Muscle layer of colon (tissue), 2 donors: ENCODE measurements around the gene PFKP.

Experiments used
- H3K27ac ChIP-seq: one replicate; pipeline ENCODE4 v1.7.0; 2013; ENCODE audit warnings: low read depth, mild to moderate bottlenecking, low read length, moderate library complexity
- H3K27me3 ChIP-seq, 2 donors: one replicate each; pipeline ENCODE4 v1.7.0; 2013; ENCODE audit warnings: low read length in 2 of 2, mild to moderate bottlenecking in 2 of 2; ENCODE audit not compliant: insufficient read depth in 2 of 2, control insufficient read depth in 1 of 2
- H3K36me3 ChIP-seq: one replicate; pipeline ENCODE4 v1.7.0; 2013; ENCODE audit warnings: mild to moderate bottlenecking, low read length; ENCODE audit not compliant: insufficient read depth
- H3K4me1 ChIP-seq: one replicate; pipeline ENCODE4 v1.7.0; 2013; ENCODE audit warnings: mild to moderate bottlenecking, low read length; ENCODE audit not compliant: insufficient read depth
- H3K4me3 ChIP-seq, 2 donors: one replicate each; pipeline ENCODE4 v1.7.0; 2013; ENCODE audit warnings: low read length in 2 of 2, low read depth in 1 of 2, mild to moderate bottlenecking in 1 of 2, moderate library complexity in 1 of 2
- H3K9ac ChIP-seq: one replicate; pipeline ENCODE4 v1.7.0; 2013; ENCODE audit warnings: low read length
- H3K9me3 ChIP-seq: one replicate; pipeline ENCODE4 v1.7.0; 2013; ENCODE audit warnings: mild to moderate bottlenecking, low read length
- donor health status: abdominal sarcoma.
- donor health status: Adenocarcinoma of cecum.

The PFKP gene

DNA sequence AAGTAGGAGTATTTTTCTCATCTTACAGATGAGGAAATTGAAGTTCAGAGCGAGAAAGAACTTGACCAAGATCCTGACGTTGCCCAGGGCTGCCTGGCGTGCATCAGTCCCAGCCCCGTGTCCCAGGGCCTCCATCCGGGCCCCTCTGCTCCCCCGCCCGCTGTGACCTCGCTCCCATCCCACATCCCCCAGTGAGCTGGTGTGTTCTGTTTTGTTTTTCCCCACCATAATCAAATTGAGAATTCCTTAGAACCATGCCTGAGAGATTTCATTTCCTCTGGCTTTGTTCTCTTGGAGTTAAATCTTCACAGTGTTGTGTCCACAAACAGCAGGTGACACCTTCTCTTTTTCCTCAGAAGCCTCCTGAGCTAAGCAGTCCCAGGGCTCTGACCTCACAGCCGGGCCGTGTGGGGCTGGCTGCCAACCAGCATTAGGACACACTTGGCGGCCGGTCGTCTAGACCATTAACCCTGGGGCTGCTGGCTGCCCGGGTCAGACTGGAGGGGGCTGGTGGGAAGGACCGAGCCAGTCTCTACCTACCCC, 44.3 kb downstream of the PFKP start:
- no peak overlapping the region for H3K9ac ChIP-seq
- no peak overlapping the region for H3K4me3 ChIP-seq
- no peaks in the 10 kb centered on the region for H3K4me1 ChIP-seq
- H3K27me3 ChIP-seq: no peaks in the 10 kb centered on the region
- no peak overlapping the region for H3K27ac ChIP-seq
- H3K36me3 ChIP-seq: peaks cover 10% of the 10 kb centered on the region
- no peaks in the 10 kb centered on the region for H3K9me3 ChIP-seq

DNA sequence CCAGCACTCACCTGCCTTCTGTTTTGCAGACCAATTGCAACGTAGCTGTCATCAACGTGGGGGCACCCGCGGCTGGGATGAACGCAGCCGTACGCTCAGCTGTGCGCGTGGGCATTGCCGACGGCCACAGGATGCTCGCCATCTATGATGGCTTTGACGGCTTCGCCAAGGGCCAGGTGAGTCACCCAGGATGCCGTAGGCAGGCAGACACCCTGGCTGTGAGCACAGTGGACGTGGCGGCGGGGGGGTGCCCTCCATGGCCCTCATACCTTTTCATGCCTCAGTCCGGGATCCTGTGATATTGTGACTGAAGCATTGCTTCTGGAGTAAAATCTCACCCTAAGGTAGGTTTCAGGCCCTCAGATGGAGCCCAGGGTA, 46.0 kb downstream of the PFKP start:
- H3K4me3 ChIP-seq: no peak overlapping the region
- no peaks in the 10 kb centered on the region for H3K9me3 ChIP-seq
- H3K9ac ChIP-seq: no peak overlapping the region
- no peaks in the 10 kb centered on the region for H3K4me1 ChIP-seq
- H3K27ac ChIP-seq: no peak overlapping the region
- no peaks in the 10 kb centered on the region for H3K27me3 ChIP-seq
- peaks cover 10% of the 10 kb centered on the region for H3K36me3 ChIP-seq

DNA sequence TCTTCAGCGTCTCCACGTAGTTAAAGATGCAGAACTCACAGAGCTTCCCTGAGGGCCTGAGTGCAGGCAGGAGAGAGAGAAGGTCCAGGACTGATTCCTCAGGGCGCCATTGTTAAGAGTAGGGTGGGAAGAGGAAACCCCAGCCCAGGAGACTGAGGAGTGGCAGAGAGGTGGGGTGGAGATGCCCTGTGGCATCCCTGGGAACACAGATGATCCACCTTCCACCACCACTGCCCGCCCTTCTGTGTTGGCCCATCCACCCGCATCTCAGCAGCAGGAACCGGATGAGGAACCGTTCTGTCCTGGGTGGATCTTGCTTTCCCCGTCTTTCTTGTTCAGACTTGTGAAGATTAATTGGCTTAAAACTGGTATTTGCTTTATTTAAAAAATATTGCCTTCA, 48.3 kb downstream of the PFKP start:
- H3K27ac ChIP-seq: no peak overlapping the region
- no peaks in the 10 kb centered on the region for H3K9me3 ChIP-seq
- no peaks in the 10 kb centered on the region for H3K27me3 ChIP-seq
- peaks cover 5% of the 10 kb centered on the region for H3K36me3 ChIP-seq
- H3K4me1 ChIP-seq: no peaks in the 10 kb centered on the region
- H3K4me3 ChIP-seq: no peak overlapping the region
- H3K9ac ChIP-seq: no peak overlapping the region

DNA sequence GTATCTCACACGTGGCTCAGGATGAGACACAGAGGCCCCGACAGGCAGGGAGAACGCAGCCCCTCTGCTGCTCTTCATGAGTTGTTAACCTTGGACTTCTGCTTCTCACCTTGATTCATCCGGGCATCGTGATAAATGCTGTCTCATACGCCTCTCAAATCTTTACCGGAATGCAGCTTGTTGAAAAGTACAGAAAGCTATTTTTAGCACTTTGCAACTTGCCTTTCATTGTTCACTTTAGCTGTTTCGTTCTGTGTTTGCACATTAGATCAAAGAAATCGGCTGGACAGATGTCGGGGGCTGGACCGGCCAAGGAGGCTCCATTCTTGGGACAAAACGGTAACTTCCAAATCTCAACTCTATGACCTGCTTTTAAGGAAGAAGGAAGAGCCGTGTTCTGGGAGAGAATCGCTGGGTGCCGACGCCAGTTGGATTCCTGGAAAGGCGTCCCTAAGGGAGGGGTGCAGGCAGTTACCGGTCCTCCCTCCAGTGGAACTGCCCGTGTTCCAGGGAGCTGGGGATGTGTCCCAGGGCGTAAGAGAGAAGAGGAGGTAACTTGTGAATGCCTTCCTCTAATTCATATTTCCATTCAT, 49.3 kb downstream of the PFKP start:
- no peak overlapping the region for H3K4me3 ChIP-seq
- H3K36me3 ChIP-seq: peaks cover 5% of the 10 kb centered on the region
- no peak overlapping the region for H3K27ac ChIP-seq

DNA sequence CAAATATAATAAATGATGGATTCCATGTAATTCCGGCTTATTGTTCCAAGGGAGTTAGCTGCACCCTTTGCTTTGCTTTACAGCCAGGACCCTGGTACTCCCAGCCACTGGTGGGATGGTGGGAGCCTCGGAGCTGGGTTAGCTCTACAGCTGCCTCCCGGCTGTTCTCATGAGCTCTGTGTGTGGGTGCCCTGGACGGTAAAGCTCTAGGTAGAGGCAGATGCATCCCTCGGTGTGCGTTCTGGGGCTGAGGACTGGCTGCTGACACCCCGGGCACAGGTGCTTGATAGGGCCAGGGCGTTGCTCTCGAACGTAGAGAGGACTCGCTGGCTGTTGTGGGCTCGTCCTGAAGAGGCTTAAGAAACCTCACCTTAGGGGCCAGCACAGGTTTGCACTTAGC, 50.1 kb downstream of the PFKP start:
- no peaks in the 10 kb centered on the region for H3K27me3 ChIP-seq
- H3K36me3 ChIP-seq: peaks cover 5% of the 10 kb centered on the region
- H3K4me3 ChIP-seq: no peak overlapping the region
- H3K9me3 ChIP-seq: no peaks in the 10 kb centered on the region
- H3K27ac ChIP-seq: no peak overlapping the region
- H3K9ac ChIP-seq: no peak overlapping the region
- no peaks in the 10 kb centered on the region for H3K4me1 ChIP-seq

More for the DNA sequence above, 49.3 kb downstream of the PFKP start:
- Histone ChIP-seq H3K27me3 (no peaks in the 10 kb centered on the region), H3K9ac (no peak overlapping the region), H3K9me3 (no peaks in the 10 kb centered on the region), H3K4me1 (no peaks in the 10 kb centered on the region)

DNA sequence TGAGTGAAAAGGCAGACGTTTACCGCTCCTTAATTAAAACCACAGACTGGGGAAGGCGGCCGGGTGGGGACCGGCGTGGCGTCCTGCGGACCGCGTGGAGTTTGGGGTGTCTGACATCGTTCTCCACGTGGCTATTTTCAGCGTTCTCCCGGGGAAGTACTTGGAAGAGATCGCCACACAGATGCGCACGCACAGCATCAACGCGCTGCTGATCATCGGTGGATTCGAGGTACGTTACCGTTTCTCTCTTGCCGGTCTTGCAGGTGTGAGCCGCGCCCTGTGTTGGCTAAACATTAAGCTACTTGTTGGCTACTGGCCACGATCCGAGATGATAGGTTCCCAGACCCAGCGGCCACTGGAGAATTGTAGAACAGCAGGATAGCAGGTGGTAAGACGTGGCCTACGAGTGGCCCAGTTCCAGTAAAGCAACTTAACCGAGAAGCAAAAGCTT, 51.3 kb downstream of the PFKP start:
- Histone ChIP-seq H3K9me3 (no peaks in the 10 kb centered on the region), H3K4me1 (no peaks in the 10 kb centered on the region), H3K9ac (no peak overlapping the region), H3K36me3 (peaks cover 1% of the 10 kb centered on the region), H3K27me3 (no peaks in the 10 kb centered on the region), H3K4me3 (no peak overlapping the region), H3K27ac (no peak overlapping the region)

DNA sequence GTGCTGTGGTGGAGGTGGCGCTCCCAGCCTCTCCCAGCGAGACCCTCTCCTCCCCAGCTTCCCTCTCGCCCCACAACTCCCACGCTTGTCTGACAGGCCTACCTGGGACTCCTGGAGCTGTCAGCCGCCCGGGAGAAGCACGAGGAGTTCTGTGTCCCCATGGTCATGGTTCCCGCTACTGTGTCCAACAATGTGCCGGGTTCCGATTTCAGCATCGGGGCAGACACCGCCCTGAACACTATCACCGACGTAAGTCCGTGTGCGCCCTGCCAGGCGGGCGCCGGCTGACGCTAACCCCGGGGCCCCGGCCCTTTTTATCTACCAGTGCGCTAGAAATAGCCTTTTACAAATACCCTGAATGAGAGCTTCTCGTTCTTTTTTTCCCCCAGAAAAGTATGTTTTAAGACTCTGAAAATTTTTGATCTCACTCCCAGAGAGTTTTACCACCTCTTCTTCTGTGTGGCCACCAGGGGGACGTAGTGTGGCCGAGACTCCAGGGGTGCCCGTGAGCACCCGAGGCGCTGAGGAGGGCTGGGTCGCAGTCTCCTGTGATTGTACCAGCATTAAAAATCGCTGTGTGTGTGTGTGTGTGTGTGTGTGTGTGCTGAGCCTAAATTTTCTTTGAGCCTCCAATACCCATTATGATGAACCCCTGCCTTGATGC, 52.6 kb downstream of the PFKP start:
- no peak overlapping the region for H3K27ac ChIP-seq
- H3K4me1 ChIP-seq: no peaks in the 10 kb centered on the region
- H3K4me3 ChIP-seq: no peak overlapping the region
- H3K36me3 ChIP-seq: no peaks in the 10 kb centered on the region
- no peak overlapping the region for H3K9ac ChIP-seq
- H3K27me3 ChIP-seq: no peaks in the 10 kb centered on the region
- no peaks in the 10 kb centered on the region for H3K9me3 ChIP-seq

DNA sequence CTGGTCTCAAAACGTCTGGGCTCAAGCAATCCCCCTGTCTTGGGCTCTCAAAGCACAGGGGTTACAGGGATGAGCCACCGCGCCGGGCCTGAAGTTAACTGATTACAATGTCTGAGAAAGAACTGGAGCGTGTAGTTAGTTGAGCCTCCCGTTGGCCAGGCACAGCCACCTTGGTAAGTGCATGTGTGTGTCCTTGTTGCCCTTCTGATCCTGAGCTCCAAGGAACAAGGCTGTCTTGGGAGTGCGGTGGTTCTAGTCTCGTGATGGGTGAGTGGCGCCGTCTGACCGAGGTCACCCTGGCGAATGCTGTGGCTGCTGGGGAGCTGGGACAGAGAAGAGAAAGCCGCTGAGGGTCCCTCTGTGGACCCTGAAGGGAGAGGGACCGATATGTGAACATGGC, 54.7 kb downstream of the PFKP start:
- Histone ChIP-seq H3K4me1 (no peaks in the 10 kb centered on the region), H3K27ac (no peak overlapping the region), H3K36me3 (no peaks in the 10 kb centered on the region), H3K4me3 (no peak overlapping the region), H3K9me3 (no peaks in the 10 kb centered on the region), H3K9ac (no peak overlapping the region), H3K27me3 (no peaks in the 10 kb centered on the region)

DNA sequence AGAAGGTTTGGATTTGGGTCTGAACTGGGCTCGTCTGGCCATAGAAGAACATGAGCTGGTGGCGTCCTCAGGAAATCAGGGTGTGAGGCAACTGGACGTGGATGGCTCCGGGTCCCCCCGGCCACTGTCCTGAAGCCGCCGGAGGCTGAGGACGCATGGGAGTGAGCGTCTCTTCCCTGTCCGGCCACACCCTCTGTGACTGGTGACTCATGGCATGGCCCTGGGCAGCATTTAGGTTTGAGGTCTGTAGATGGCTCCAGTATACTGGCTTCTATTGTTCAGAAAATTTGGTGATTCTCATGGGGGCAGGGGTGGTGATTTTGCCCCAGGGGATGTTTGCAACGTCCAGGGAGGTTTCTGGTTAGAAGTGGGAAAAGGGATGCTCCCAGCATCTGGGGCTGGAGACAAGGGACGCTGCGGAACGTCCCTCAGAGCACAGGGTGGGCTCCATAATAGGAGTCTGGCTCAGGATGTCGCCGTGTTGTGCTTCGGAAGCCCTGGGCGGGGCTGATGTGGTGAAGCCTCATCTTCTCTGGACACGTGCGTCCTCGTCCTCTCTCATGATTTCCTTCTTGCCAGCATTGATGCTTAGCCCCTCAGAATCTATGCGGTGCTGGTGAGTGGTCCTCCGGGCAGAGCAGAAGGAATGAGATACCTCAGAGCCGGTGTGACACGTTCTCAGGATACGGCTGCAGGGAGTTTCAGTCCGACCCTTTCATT, 55.3 kb downstream of the PFKP start:
- Histone ChIP-seq H3K27me3 (no peaks in the 10 kb centered on the region), H3K4me3 (no peak overlapping the region), H3K4me1 (no peaks in the 10 kb centered on the region), H3K9me3 (no peaks in the 10 kb centered on the region), H3K36me3 (no peaks in the 10 kb centered on the region), H3K9ac (no peak overlapping the region), H3K27ac (no peak overlapping the region)

GRCh38 chr10:3123571-3124411, 56.4 kb downstream of the PFKP start:
- Histone ChIP-seq H3K4me3 (no peak overlapping the region), H3K36me3 (no peaks in the 10 kb centered on the region), H3K27me3 (no peaks in the 10 kb centered on the region), H3K4me1 (no peaks in the 10 kb centered on the region), H3K27ac (no peak overlapping the region), H3K9me3 (no peaks in the 10 kb centered on the region), H3K9ac (no peak overlapping the region)
